Measurements from ENCODE around the gene NDC1. TPM values are rescaled to one million over a fixed set of nuclear protein-coding genes. Genes with fewer than 3 reads are reported as not detected.

The NDC1 gene
- total and polyA plus RNA-seq, 2 donors (not counting 3 experiments of a cell fraction or from before 2014, with no cell fraction given) = 23.2 to 29.2 TPM

DNA sequence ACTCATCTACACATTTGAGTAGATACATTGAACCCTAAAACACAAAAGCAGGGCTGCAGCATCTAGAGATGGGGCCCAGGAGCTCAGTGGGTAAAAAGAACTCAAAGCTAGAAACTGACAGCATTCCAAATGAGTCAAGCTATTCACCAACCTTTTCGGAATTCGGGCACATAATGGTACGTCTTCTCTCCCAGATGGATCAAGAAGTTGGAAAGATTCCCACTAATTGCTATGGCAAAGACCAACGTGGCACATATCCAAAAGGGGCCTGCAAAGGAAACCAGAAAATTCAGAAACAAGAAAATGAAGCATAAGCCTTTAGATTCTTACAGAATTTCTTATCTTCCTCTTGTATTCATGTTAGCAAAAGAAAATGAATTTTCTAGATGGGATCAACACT, 33.1 kb upstream of the NDC1 start:
- dilution Hi-C loops (cut with MboI; ENCODE audit: extremely low pct_ligation_motif_present, low sequenced_read_pairs) = no loop called here
- POLR2A ChIA-PET = interaction anchor here (0.6 kb wide), 1 partner anchor 92 kb away, joined by 4 read pairs; no protein-coding TSS in a partner anchor
- BruUV-seq (replicated peaks) = no TSS peak

More for the DNA sequence above, 33.1 kb upstream of the NDC1 start:
- no peak for DNase-seq (ENCODE audit: low read depth, low spot score)
- Histone ChIP-seq H3K79me2 (ENCODE audit: control insufficient read depth, insufficient read depth, low read length) (no peaks in the 10 kb centered on the region), H3K4me1 (ENCODE audit: control insufficient read depth, extremely low read depth, insufficient read depth, low read length) (peaks cover 8% of the 10 kb centered on the region), H3K9me1 (replicated peaks; ENCODE audit: control insufficient read depth, extremely low read depth, insufficient read depth, low read length) (no peaks in the 10 kb centered on the region), H3K4me3 (replicated peaks in 1 of 3; ENCODE audit: insufficient read depth in 1 of 3, low read depth in 1 of 3, low read length in 3 of 3) (no peak overlapping the region), H3K4me2 (ENCODE audit: insufficient read depth, low read length) (no peak overlapping the region), H3K9me3 (replicated peaks; ENCODE audit: control insufficient read depth, insufficient read depth, low read length) (no peaks in the 10 kb centered on the region), H2AFZ (ENCODE audit: low read depth, low read length) (no peak overlapping the region), H3K36me3 (ENCODE audit: control insufficient read depth in 2 of 2, extremely low read depth in 1 of 2, insufficient read depth in 2 of 2, low read length in 2 of 2) (peaks cover 0 to under 1% of the 10 kb centered on the region in 2 experiments), H3K9ac (replicated peaks; ENCODE audit: extremely low read depth, insufficient read depth, low read length) (no peak overlapping the region), H3K27ac (ENCODE audit: insufficient read depth, low read depth, low read length) (no peak overlapping the region), H3K27me3 (ENCODE audit: control insufficient read depth in 2 of 2, insufficient read depth in 2 of 2, low read length in 2 of 2) (no peaks in the 10 kb centered on the region), H4K20me1 (replicated peaks; ENCODE audit: control insufficient read depth, extremely low read depth, insufficient read depth, low read length) (no peaks in the 10 kb centered on the region)
- CTCF ChIA-PET = interaction anchor here (0.8 to 6.6 kb wide), 3 partner anchors 10 to 78 kb away, joined by 3 to 61 read pairs (median 3); partner anchors contain the start of genes IFT25 and LRRC42
- TF ChIP-seq MAX (IDR thresholded peaks at IDR 0.05; ENCODE audit: insufficient read depth, insufficient read length) (no peak), POLR2A (IDR thresholded peaks at IDR 0.05; ENCODE audit: low read depth, low read length) (no peak), MYC (IDR thresholded peaks at IDR 0.05; ENCODE audit: low read depth, low read length) (no peak), POLR2AphosphoS5 (IDR thresholded peaks at IDR 0.05; ENCODE audit: insufficient read depth, low read depth, low read length) (no peak), GATA2 (IDR thresholded peaks at IDR 0.05; ENCODE audit: insufficient read depth, insufficient read length, low read depth, low read length) (no peak), FOS (IDR thresholded peaks at IDR 0.05; ENCODE audit: borderline replicate concordance, insufficient read depth, low read length) (no peak), JUN (IDR thresholded peaks at IDR 0.05; ENCODE audit: borderline replicate concordance, insufficient read depth, insufficient read length, low read depth) (no peak), EZH2 (IDR thresholded peaks at IDR 0.05; ENCODE audit: borderline replicate concordance, low read depth, low read length, severe bottlenecking) (no peak)
- TF ChIP-seq, protein P1, sequence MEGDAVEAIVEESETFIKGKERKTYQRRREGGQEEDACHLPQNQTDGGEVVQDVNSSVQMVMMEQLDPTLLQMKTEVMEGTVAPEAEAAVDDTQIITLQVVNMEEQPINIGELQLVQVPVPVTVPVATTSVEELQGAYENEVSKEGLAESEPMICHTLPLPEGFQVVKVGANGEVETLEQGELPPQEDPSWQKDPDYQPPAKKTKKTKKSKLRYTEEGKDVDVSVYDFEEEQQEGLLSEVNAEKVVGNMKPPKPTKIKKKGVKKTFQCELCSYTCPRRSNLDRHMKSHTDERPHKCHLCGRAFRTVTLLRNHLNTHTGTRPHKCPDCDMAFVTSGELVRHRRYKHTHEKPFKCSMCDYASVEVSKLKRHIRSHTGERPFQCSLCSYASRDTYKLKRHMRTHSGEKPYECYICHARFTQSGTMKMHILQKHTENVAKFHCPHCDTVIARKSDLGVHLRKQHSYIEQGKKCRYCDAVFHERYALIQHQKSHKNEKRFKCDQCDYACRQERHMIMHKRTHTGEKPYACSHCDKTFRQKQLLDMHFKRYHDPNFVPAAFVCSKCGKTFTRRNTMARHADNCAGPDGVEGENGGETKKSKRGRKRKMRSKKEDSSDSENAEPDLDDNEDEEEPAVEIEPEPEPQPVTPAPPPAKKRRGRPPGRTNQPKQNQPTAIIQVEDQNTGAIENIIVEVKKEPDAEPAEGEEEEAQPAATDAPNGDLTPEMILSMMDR (IDR thresholded peaks at IDR 0.05; ENCODE audit: extremely low read depth in 1 of 2, insufficient read depth in 1 of 2, low read depth in 1 of 2, low read length in 2 of 2) = no peak
- intact Hi-C loops (cut with micrococcal nuclease) = no loop called here
- FAIRE-seq = no peak

Measured in endothelial cell of umbilical vein (primary cell).